ENCODE data around the gene TRABD2B.

TRABD2B gene

GRCh38 chr1:48036710-48037355 lies 39.6 kb upstream of the TRABD2B start:
- DNase-seq (ENCODE audit: insufficient read length, low spot score) = no peak
- no peak for TF ChIP-seq CTCF (IDR thresholded peaks at IDR 0.05; ENCODE audit: insufficient read depth, missing control alignments)
- FAIRE-seq = no peak

- TF ChIP-seq CTCF (IDR thresholded peaks at IDR 0.05; ENCODE audit: insufficient read depth, missing control alignments) = no peak
- DNase-seq (ENCODE audit: insufficient read length, low spot score) (no peak), FAIRE-seq (no peak)
Measured at GRCh38 chr1:48035371-48036141, 38.4 kb upstream of the TRABD2B start.

- TF ChIP-seq CTCF (IDR thresholded peaks at IDR 0.05; ENCODE audit: insufficient read depth, missing control alignments) = no peak
- FAIRE-seq (no peak), DNase-seq (ENCODE audit: insufficient read length, low spot score) (no peak)
Measured at GRCh38 chr1:48033495-48034045, 36.4 kb upstream of the TRABD2B start.

- FAIRE-seq (no peak), DNase-seq (ENCODE audit: insufficient read length, low spot score) (no peak)
- no peak for TF ChIP-seq CTCF (IDR thresholded peaks at IDR 0.05; ENCODE audit: insufficient read depth, missing control alignments)
Measured at GRCh38 chr1:48031676-48032075, 34.5 kb upstream of the TRABD2B start.

DNA sequence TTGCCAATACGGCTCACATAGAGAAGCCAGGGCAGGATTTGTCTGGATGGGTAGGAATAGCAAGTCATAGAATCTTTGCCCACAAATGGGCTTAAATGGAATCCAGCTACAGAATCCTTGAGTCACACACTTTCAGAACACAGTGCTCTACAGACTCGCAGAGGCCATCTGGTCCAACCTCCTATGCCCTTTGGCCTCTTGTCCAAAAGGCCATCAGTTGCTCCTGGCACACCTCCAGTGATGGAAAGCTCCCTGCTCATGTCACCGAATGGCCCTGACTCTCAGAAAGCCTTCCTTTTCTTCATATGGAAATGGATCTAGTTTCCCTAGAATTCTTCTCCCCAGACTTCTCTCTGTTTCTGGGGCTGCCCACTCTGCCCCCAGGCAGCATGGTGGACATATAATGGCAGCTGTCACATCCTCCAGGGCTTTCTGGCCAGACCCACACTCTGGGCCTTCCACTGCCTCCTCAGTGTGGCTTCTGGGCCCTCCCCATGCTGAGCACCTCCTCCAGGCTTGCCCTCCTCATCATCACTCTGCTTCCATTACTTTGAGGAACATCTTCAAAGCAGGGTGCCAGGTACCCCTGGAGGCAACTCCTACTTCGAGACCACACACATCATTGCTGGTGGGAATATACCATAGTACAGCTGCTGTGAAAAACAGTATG lies 33.6 kb upstream of the TRABD2B start:
- no peak for DNase-seq (ENCODE audit: insufficient read length, low spot score)
- TF ChIP-seq CTCF (IDR thresholded peaks at IDR 0.05; ENCODE audit: insufficient read depth, missing control alignments) = no peak
- no peak for FAIRE-seq

DNA sequence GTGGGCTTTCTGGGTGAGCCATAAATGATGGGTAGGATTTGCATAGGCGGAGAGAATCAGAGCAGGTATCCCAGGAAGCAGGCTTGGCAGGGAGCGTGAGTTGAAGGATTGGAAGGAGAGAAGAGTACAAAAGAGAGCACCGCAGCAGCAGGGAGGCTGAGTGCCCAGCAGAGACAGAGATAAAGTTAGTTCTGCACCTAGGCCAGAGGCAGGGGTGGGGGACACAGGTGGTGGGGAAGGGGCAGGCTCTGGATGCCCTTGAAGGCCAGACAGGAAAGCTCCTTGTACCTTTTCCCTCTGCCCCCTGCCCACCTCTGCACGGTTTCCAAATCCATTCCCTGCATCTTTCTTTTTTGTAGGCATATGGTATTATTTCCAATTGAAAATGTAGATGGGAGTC lies 33.0 kb upstream of the TRABD2B start:
- no peak for FAIRE-seq

More for the DNA sequence above, 33.0 kb upstream of the TRABD2B start:
- DNase-seq (ENCODE audit: insufficient read length, low spot score) = no peak
- TF ChIP-seq CTCF (IDR thresholded peaks at IDR 0.05; ENCODE audit: insufficient read depth, missing control alignments) = no peak

All from D721Med (cell line).